Lung (tissue), 12 donors: ENCODE data around the gene GTF3C5. TPM values are rescaled to one million over a fixed set of nuclear protein-coding genes. Genes with fewer than 3 reads are reported as not detected.

Source experiments
- ATAC-seq: fragments of 200-7000 bp; cut with Tn5 transposase; one replicate; pipeline ENCODE4 v1.9.1; 2020; ENCODE audit warnings: moderate number of reproducible peaks; ENCODE audit not compliant: insufficient read depth, low FRiP score
- DNase-seq, 3 donors: peaks; one replicate each; pipeline ENCODE4 v3.0.0-alpha.2; 2013 to 2017
- H3K27ac ChIP-seq, 2 donors: one replicate each; pipeline ENCODE4 v1.5.1; 2013; ENCODE audit warnings: mild to moderate bottlenecking in 2 of 2, moderate library complexity in 2 of 2, control low read depth in 1 of 2, inconsistent platforms in 1 of 2, low read depth in 1 of 2, low read length in 1 of 2
- H3K27me3 ChIP-seq, 3 donors: one replicate each; pipeline ENCODE4 v1.5.1; 2013; ENCODE audit warnings: low read length in 2 of 3; ENCODE audit not compliant: control insufficient read depth in 3 of 3, insufficient read depth in 3 of 3
- H3K36me3 ChIP-seq, 4 donors: one replicate each; pipeline ENCODE4 v1.5.1; 2013; ENCODE audit warnings: low read length in 4 of 4, mild to moderate bottlenecking in 1 of 4, moderate library complexity in 1 of 4; ENCODE audit not compliant: control insufficient read depth in 4 of 4, insufficient read depth in 4 of 4
- H3K4me1 ChIP-seq, 5 donors: one replicate each; pipeline ENCODE4 v1.5.1; 2013; ENCODE audit warnings: low read length in 5 of 5, mild to moderate bottlenecking in 2 of 5, moderate library complexity in 1 of 5; ENCODE audit not compliant: control insufficient read depth in 5 of 5, insufficient read depth in 5 of 5
- H3K4me3 ChIP-seq: one replicate; pipeline ENCODE4 v1.5.1; 2013; ENCODE audit warnings: mild to moderate bottlenecking, control low read depth, moderate library complexity
- H3K9ac ChIP-seq, 2 donors: one replicate each; pipeline ENCODE4 v1.5.1; 2013; ENCODE audit warnings: low read length in 2 of 2, control low read depth in 1 of 2; ENCODE audit not compliant: insufficient read depth in 1 of 2
- H3K9me3 ChIP-seq, 4 donors: one replicate each; pipeline ENCODE4 v1.5.1; 2013; ENCODE audit warnings: low read length in 3 of 4, mild to moderate bottlenecking in 1 of 4, moderate library complexity in 1 of 4; ENCODE audit not compliant: control insufficient read depth in 4 of 4, insufficient read depth in 3 of 4
- CTCF ChIP-seq: IDR thresholded peaks from 2 replicates; pipeline ENCODE4 v1.5.1; 2012; ENCODE audit warnings: mild to moderate bottlenecking; ENCODE audit errors: control extremely low read depth, extremely low read depth
- WGBS, 2 donors: extraction: QIAGEN DNeasy Blood & Tissue Kit; methylation state at CpG; one replicate each; pipeline ENCODE4 v1.1.7; 2013; 5-methylcytosine and 5-hydroxymethylcytosine counted together
- polyA plus RNA-seq, 2 donors: library from polyadenylated mRNA; stranded (reverse); fragments of 200-250 nt; gene quantifications; one replicate each; pipeline ENCODE4 v1.2.1, GENCODE V29; 2013
- total RNA-seq, 2 donors: library from RNA; depleted of rRNA in 1 of 2; stranded (reverse); fragments of >200 nt in 1 of 2; gene quantifications; one replicate each; pipeline ENCODE4 v1.2.1, GENCODE V29; 2014 to 2021
- donor health status: control.
- donor health status: control.
- donor health status: Bipolar disorder and iron deficiency.
- donor health status: healthy.
- donor health status: DM: yes; HTN: yes; CAD: no.

The GTF3C5 gene
- total and polyA plus RNA-seq, 4 donors: 41.0 to 60.0 (median 45.5) TPM

DNA sequence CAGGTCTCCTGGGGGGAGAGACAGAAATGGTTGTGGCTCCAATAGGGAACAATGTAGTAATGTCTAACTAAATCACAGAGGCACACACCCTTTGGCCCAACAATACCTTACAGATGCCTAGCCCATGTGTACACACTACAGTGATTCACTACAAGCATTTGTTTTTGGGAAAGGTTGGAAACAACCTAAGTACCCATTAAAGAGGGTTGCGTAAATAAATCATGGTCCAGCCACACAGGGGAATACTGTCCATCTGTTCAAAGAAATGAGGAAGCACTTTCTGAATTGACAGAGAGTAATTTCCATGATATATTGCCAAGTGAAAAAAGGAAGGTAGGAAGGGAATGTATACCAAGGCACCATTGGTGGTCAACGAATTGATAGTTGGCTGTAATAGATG lies 22.0 kb upstream of the GTF3C5 start:
- no peaks in the 10 kb centered on the region for H3K36me3 ChIP-seq
- no peak for TF ChIP-seq CTCF

DNA sequence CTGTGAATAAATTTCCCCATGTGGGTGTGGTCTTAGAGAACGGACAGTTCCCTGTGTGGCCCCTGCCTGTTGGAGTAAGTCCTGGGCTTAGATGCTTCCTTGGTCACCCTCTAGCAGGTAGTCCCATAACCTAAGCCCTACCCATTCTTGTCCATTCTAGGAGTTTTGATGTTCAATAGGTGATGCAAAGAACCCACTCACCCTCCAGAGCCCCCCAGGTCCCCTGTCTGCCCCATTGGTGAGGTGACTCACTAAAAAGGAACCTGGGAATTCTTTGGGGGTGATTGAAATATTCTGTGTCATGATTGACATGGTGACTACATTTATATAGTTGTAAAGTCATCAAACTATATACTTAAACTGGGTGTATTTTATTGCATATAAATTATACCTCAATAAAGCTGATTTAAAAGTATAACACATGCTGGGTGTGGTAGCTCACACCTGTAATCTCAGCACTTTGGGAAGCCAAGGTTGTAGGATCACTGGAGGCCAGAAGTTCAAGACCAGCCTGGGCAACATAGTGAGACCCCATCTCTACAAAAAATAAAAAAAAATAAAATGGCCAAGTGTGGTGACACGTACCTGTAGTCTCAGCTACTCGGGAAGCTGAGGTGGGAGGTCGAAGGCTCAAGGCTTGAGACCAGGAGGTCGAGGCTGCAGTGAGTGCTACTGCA lies 20.8 kb upstream of the GTF3C5 start:
- H3K27ac ChIP-seq: no peak overlapping the region
- no peaks in the 10 kb centered on the region for H3K36me3 ChIP-seq
- peaks cover 0 to 10% (median 3%) of the 10 kb centered on the region in 4 donors for H3K9me3 ChIP-seq
- DNase-seq (no peak), ATAC-seq (no peak)
- no peak for TF ChIP-seq CTCF
- WGBS, 2 donors: 81 to 90% methylated on average over 5 of the region's 5 CpGs
- peaks cover 0 to 3% (median 0%) of the 10 kb centered on the region in 3 donors for H3K27me3 ChIP-seq
- H3K9ac ChIP-seq: no peak overlapping the region
- no peak overlapping the region for H3K4me3 ChIP-seq
- H3K4me1 ChIP-seq: no peaks in the 10 kb centered on the region

More for the DNA sequence above, 22.0 kb upstream of the GTF3C5 start:
- DNase-seq (no peak), ATAC-seq (no peak)
- peaks cover 0 to 5% (median 0%) of the 10 kb centered on the region in 4 donors for H3K9me3 ChIP-seq
- peaks cover 0 to 3% (median 0%) of the 10 kb centered on the region in 3 donors for H3K27me3 ChIP-seq
- peaks cover 0 to 7% (median 0%) of the 10 kb centered on the region in 5 donors for H3K4me1 ChIP-seq
- H3K27ac ChIP-seq: no peak overlapping the region
- no peak overlapping the region for H3K4me3 ChIP-seq
- WGBS, 2 donors: 52 to 66% methylated on average over 2 of the region's 2 CpGs
- no peak overlapping the region for H3K9ac ChIP-seq

DNA sequence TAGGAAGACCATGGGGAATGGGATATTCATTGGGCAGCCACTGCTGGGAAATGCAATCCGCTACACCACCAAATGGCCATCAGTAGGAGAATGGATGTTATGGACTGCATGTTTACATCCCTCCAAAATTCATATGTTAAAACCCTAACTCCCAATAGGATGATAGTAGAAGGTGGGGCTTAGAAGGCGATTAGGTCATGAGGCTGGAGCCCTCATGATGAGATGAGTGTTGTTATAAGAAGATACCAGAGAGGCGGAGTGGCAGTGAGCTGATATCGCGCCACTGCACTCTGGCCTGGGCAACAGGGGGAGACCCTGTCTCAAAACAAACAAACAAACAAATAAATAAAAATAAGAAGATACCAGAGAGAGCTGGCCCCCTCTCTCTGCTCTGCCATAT lies 16.1 kb upstream of the GTF3C5 start:
- no peak overlapping the region for H3K4me3 ChIP-seq
- no peak overlapping the region for H3K9ac ChIP-seq
- DNase-seq: no peak
- no peak for TF ChIP-seq CTCF
- H3K27ac ChIP-seq: no peak overlapping the region
- H3K36me3 ChIP-seq: no peaks in the 10 kb centered on the region
- H3K4me1 ChIP-seq: no peaks in the 10 kb centered on the region
- no peak for ATAC-seq
- no peaks in the 10 kb centered on the region for H3K27me3 ChIP-seq
- 87 to 95% methylated on average over 5 of the region's 5 CpGs for WGBS, 2 donors
- peaks cover 0 to 8% (median 4%) of the 10 kb centered on the region in 4 donors for H3K9me3 ChIP-seq
